Measurements from ENCODE around the gene YRDC. TPM values are rescaled to one million over a fixed set of nuclear protein-coding genes. Genes with fewer than 3 reads are reported as not detected.

The YRDC gene
- total and polyA plus RNA-seq, 12 donors: 5.4 to 31.1 (median 11.3) TPM

DNA sequence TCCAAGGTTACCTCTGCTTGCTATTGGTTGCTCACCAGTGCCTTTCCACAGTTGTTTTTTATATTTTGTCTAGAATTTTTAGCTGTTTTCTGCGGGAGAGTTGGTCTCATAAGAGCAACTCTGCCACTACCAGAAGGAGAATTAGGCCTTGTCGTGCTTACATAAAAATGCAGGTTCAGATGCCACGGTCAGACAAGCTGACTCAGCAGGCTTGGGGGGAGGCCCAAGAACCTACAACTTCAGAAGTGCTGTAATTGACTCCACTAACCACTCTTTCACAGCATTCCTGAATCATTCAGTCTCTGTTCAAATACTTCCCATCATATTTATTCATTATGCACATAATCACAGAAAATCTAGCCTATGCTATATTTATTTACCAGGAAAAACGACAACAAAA is 23.1 kb upstream of the YRDC start:
- no peak overlapping the region for H3K27ac ChIP-seq
- no peaks in the 10 kb centered on the region for H3K4me1 ChIP-seq (replicated peaks in 1 of 2)
- intact Hi-C loops (cut with DNase I): no loop called here
- no peak for TF ChIP-seq POLR2A (IDR thresholded peaks at IDR 0.05)
- TF ChIP-seq CTCF (IDR thresholded peaks at IDR 0.05): no peak
- no peaks in the 10 kb centered on the region for H3K27me3 ChIP-seq
- peaks cover 0 to 59% of the 10 kb centered on the region in 2 donors for H3K36me3 ChIP-seq (replicated peaks in 1 of 2)
- H3K4me3 ChIP-seq: no peak overlapping the region
- H3K9me3 ChIP-seq (replicated peaks in 1 of 3): no peaks in the 10 kb centered on the region
- WGBS, 4 donors: 85 to 90% (median 89%) methylated on average over 4 of the region's 4 CpGs
- DNase-seq: no peak

GRCh38 chr1:37828410-37829074 is 20.5 kb upstream of the YRDC start:
- intact Hi-C loops (cut with DNase I): no loop called here
- H3K27me3 ChIP-seq: no peaks in the 10 kb centered on the region
- WGBS, 4 donors: 86 to 95% (median 93%) methylated on average over 12 of the region's 12 CpGs
- H3K27ac ChIP-seq: no peak overlapping the region
- peaks cover 0 to 38% of the 10 kb centered on the region in 2 donors for H3K36me3 ChIP-seq (replicated peaks in 1 of 2)
- no peak overlapping the region for H3K4me3 ChIP-seq
- no peaks in the 10 kb centered on the region for H3K9me3 ChIP-seq (replicated peaks in 1 of 3)
- DNase-seq: no peak
- H3K4me1 ChIP-seq (replicated peaks in 1 of 2): no peaks in the 10 kb centered on the region
- no peak for TF ChIP-seq CTCF (IDR thresholded peaks at IDR 0.05)
- no peak for TF ChIP-seq POLR2A (IDR thresholded peaks at IDR 0.05)

DNA sequence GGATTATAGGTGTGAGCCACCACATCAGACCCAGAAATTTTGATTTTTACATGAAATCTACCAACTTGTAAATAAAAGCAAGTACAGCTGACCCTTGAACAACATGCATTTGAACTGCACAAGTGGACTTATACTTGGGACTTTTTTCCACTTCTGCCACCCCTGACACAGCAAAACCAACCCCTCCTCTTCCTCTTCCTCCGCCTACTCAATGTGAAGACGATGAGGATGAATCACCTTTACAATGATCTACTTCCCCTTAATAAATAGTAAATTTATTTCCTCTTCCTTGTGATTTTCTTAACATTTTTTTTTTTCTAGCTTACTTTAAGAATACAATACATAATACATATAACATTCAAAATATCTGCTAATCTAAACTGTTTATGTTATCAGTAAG is 17.5 kb upstream of the YRDC start:
- Histone ChIP-seq H3K27me3 (no peaks in the 10 kb centered on the region), H3K4me3 (no peak overlapping the region), H3K4me1 (replicated peaks in 1 of 2) (no peaks in the 10 kb centered on the region), H3K9me3 (replicated peaks in 1 of 3) (no peaks in the 10 kb centered on the region), H3K36me3 (replicated peaks in 1 of 2) (peaks cover 0 to 39% of the 10 kb centered on the region in 2 donors), H3K27ac (no peak overlapping the region)
- DNase-seq: no peak
- TF ChIP-seq CTCF (IDR thresholded peaks at IDR 0.05): no peak
- TF ChIP-seq POLR2A (IDR thresholded peaks at IDR 0.05): no peak
- intact Hi-C loops (cut with DNase I): no loop called here
- WGBS, 4 donors: 73 to 79% (median 76%) methylated on average over 2 of the region's 2 CpGs

GRCh38 chr1:37824001-37824400 is 16.0 kb upstream of the YRDC start:
- H3K27ac ChIP-seq: no peak overlapping the region
- TF ChIP-seq POLR2A (IDR thresholded peaks at IDR 0.05): no peak
- no peak for TF ChIP-seq CTCF (IDR thresholded peaks at IDR 0.05)
- no peaks in the 10 kb centered on the region for H3K9me3 ChIP-seq (replicated peaks in 1 of 3)
- 87 to 95% (median 92%) methylated on average over 2 of the region's 2 CpGs for WGBS, 4 donors
- H3K27me3 ChIP-seq: no peaks in the 10 kb centered on the region
- H3K4me3 ChIP-seq: no peak overlapping the region
- intact Hi-C loops (cut with DNase I): no loop called here
- H3K36me3 ChIP-seq (replicated peaks in 1 of 2): peaks cover 0 to 51% of the 10 kb centered on the region in 2 donors
- no peaks in the 10 kb centered on the region for H3K4me1 ChIP-seq (replicated peaks in 1 of 2)
- DNase-seq: no peak
